GM12878 (cell line): Measurements from ENCODE around the gene TSC22D4. TPM values are rescaled to one million over a fixed set of nuclear protein-coding genes. Genes with fewer than 3 reads are reported as not detected.
"Not testable (repeated sequence)": the region's sequence is repeated elsewhere in the genome, so short reads cannot be mapped to it uniquely, and the experiment has no call there.

Experiments
- ATAC-seq: fragments of 200-7000 bp; cut with Tn5 transposase; 3 replicates; pipeline ENCODE4 v1.9.1; 2020; ENCODE audit warnings: mild to moderate bottlenecking, moderate library complexity
- BruUV-seq: library from RNA; stranded (reverse); fragments of 400-500 nt; replicated peaks from 2 replicates; lab custom pipeline; 2021; lab: Mats Ljungman, UMichigan
- CTCF ChIA-PET: fragments of 300-600 bp; sonication (Branson Sonifier 250); formaldehyde crosslinking; extraction: SDS; loops from one replicate; lab custom pipeline; 2021; ENCODE audit warnings: inconsistent platforms; lab: Yijun Ruan, JAX
- POLR2A ChIA-PET: fragments of 350-600 bp; formaldehyde crosslinking; extraction: SDS; loops from one replicate; lab custom pipeline; 2021; ENCODE audit warnings: inconsistent platforms; lab: Charles Lee
- RAD21 ChIA-PET: fragments of 300-600 bp; sonication (Branson Sonifier 250); formaldehyde crosslinking; loops from one replicate; lab custom pipeline; 2023; ENCODE audit warnings: antibody characterized with exemption; ENCODE audit not compliant: unreplicated experiment; lab: Charles Lee
- SMC1A ChIA-PET: fragments of 300-600 bp; sonication (Branson Sonifier 250); formaldehyde crosslinking; loops from one replicate; lab custom pipeline; 2023; ENCODE audit not compliant: unreplicated experiment, uncharacterized antibody; lab: Charles Lee
- DNase-seq: peaks from one replicate; pipeline ENCODE4 v3.0.0-alpha.2; 2011; ENCODE audit warnings: low read depth, low spot score
- FAIRE-seq: peaks from 3 replicates; lab custom pipeline; 2011; peaks lifted over from hg19 to GRCh38; lab: Jason Lieb, UNC
- H2AFZ ChIP-seq: 2 replicates; pipeline ENCODE4 v1.6.0; 2011; ENCODE audit warnings: low read depth, low read length, control low read depth; ENCODE audit not compliant: control insufficient read depth
- H3K27ac ChIP-seq: 2 replicates; pipeline ENCODE4 v1.5.1; 2011; ENCODE audit warnings: control low read depth; ENCODE audit not compliant: control insufficient read depth, insufficient read depth
- H3K27me3 ChIP-seq, 2 experiments: replicated peaks in 1 of 2; 2 replicates each; pipeline versions ENCODE4 v1.6.0 to v1.6.1; 2011; ENCODE audit warnings: low read length in 1 of 2; ENCODE audit not compliant: control insufficient read depth in 2 of 2, insufficient read depth in 2 of 2
- H3K36me3 ChIP-seq, 2 experiments: 2 replicates each; pipeline ENCODE4 v1.5.1; 2011; ENCODE audit warnings: low read length in 1 of 2; ENCODE audit not compliant: control insufficient read depth in 2 of 2, insufficient read depth in 2 of 2
- H3K4me1 ChIP-seq: 2 replicates; pipeline ENCODE4 v1.6.1; 2011; ENCODE audit warnings: mild to moderate bottlenecking, low read length, moderate library complexity, mixed read lengths; ENCODE audit not compliant: control insufficient read depth, insufficient read depth
- H3K4me2 ChIP-seq: 2 replicates; pipeline ENCODE4 v1.6.0; 2011; ENCODE audit warnings: control low read depth; ENCODE audit not compliant: control insufficient read depth, insufficient read depth
- H3K4me3 ChIP-seq: fragments of 200-600 bp; sonication (generic); 2 replicates; pipeline ENCODE4 v1.5.1; 2016
- H3K79me2 ChIP-seq: 2 replicates; pipeline ENCODE4 v1.6.0; 2011; ENCODE audit warnings: low read length; ENCODE audit not compliant: control insufficient read depth, insufficient read depth
- H3K9ac ChIP-seq: 2 replicates; pipeline ENCODE4 v1.8.0; 2011; ENCODE audit warnings: low read length, control low read depth, mixed read lengths; ENCODE audit not compliant: control insufficient read depth, insufficient read depth
- H3K9me3 ChIP-seq: replicated peaks from 3 replicates; pipeline ENCODE4 v1.5.1; 2011; ENCODE audit warnings: mild to moderate bottlenecking, low read length; ENCODE audit not compliant: control insufficient read depth, insufficient read depth
- H4K20me1 ChIP-seq: 2 replicates; pipeline ENCODE4 v1.6.0; 2011; ENCODE audit not compliant: control insufficient read depth, insufficient read depth
- KLF5 ChIP-seq: fragments of 450-650 bp; IDR thresholded peaks from 2 replicates; pipeline ENCODE4 v1.6.1; 2014; ENCODE audit warnings: mild to moderate bottlenecking; ENCODE audit not compliant: partially characterized antibody
- WGBS: methylation state at CpG from one replicate; pipeline ENCODE4 v1.1.6; 2016; ENCODE audit warnings: low lambda C conversion rate; ENCODE audit not compliant: insufficient replicate concordance, insufficient coverage; ENCODE audit errors: missing lambda C conversion rate; 5-methylcytosine and 5-hydroxymethylcytosine counted together
- in situ Hi-C: fragments of 300-500 bp; cut with MboI; formaldehyde crosslinking; loops from 9 replicates; pipeline ENCODE4 v1.14.3; 2018; ENCODE audit warnings: mixed read lengths
- intact Hi-C: fragments of 100-400 bp; cut with micrococcal nuclease; formaldehyde crosslinking; loops from one replicate; pipeline ENCODE4 v1.14.2; 2022; ENCODE audit not compliant: unreplicated experiment
- polyA plus RNA-seq, 11 experiments: library from polyadenylated mRNA; depleted of rRNA in 4 of 11; unstranded in 6 of 11; stranded (reverse) in 5 of 11; fragments of >200 nt; fragmentation: Nextera tagmentation in 4 of 11; fragmentation: Illumina TruSeq in 1 of 11; extraction: Ambion mirVana in 4 of 11; extraction: Trizol in 1 of 11; gene quantifications; 1 replicate in 1 of 11; 2 replicates in 10 of 11; pipeline versions ENCODE4 v1.2.1 to v1.2.3, GENCODE V29; 2011 to 2016; ENCODE audit warnings: inconsistent platforms in 2 of 11, missing spikeins in 2 of 11, low read depth in 1 of 11
- total RNA-seq, 4 experiments: library from RNA; depleted of rRNA in 3 of 4; stranded (reverse); fragments of >200 nt in 3 of 4; fragmentation: Illumina TruSeq in 1 of 4; extraction: Trizol in 1 of 4; gene quantifications; 2 replicates each; pipeline versions ENCODE4 v1.2.1 to v1.2.3, GENCODE V29; 2013 to 2021

The TSC22D4 gene
- total and polyA plus RNA-seq, 10 of the 15 experiments (the other 5 are each of a cell fraction or from before 2014, with no cell fraction given), result 0.50 to 65.7 (median 24.4) TPM

- H3K79me2 ChIP-seq, H3K9ac ChIP-seq, H3K4me3 ChIP-seq, H3K27me3 ChIP-seq, H3K36me3 ChIP-seq, H4K20me1 ChIP-seq, FAIRE-seq, BruUV-seq, H3K4me2 ChIP-seq, RAD21 ChIA-PET, H3K9me3 ChIP-seq, ATAC-seq, H3K27ac ChIP-seq, intact Hi-C loops, H2AFZ ChIP-seq, H3K4me1 ChIP-seq, DNase-seq: not testable (repeated sequence)
- POLR2A ChIA-PET, result interaction anchor here (1.0 to 1.8 kb wide), 4 partner anchors 9 to 31 kb away, joined by 3 to 7 read pairs (median 4); no protein-coding TSS in a partner anchor
- SMC1A ChIA-PET, result interaction anchor here (0.7 to 1.6 kb wide), 3 partner anchors 47 to 105 kb away, joined by 3 to 5 read pairs (median 4); no protein-coding TSS in a partner anchor
- CTCF ChIA-PET, result interaction anchor here (0.6 to 2.7 kb wide), 5 partner anchors 11 to 106 kb away, joined by 3 to 13 read pairs (median 3); no protein-coding TSS in a partner anchor
- 84% methylated on average over 8 of the region's 8 CpGs for WGBS
- in situ Hi-C loops, result loop anchor here (25.0 kb wide), 1 partner anchor 233 kb away; the partner anchor contains the start of gene GIGYF1
Observed at GRCh38 chr7:100453854-100454253, 25.2 kb downstream of the TSC22D4 start.

GRCh38 chr7:100452513-100452912 is 26.5 kb downstream of the TSC22D4 start:
- Histone ChIP-seq H4K20me1 (no peaks in the 10 kb centered on the region), H3K4me3 (no peak overlapping the region), H3K36me3 (no peaks in the 10 kb centered on the region), H3K27me3 (no peaks in the 10 kb centered on the region), H3K27ac (no peak overlapping the region), H3K4me1 (peaks cover 3% of the 10 kb centered on the region; the same call in 1 of the 2 replicates), H3K9me3 (no peaks in the 10 kb centered on the region), H3K4me2 (no peak overlapping the region), H2AFZ (no peak overlapping the region), H3K79me2 (no peaks in the 10 kb centered on the region), H3K9ac (no peak overlapping the region)
- intact Hi-C loops, result no loop called here
- WGBS, result 84% methylated on average over 3 of the region's 3 CpGs
- FAIRE-seq (no peak), ATAC-seq (no peak), DNase-seq (no peak)
- ChIA-PET CTCF (interaction anchor here (0.9 to 2.3 kb wide), 2 partner anchors 17 to 73 kb away, joined by 3 to 5 read pairs; no protein-coding TSS in a partner anchor), RAD21 (interaction anchor here (1.4 kb wide), 1 partner anchor 78 kb away, joined by 3 read pairs; no protein-coding TSS in a partner anchor), POLR2A (interaction anchor here (0.6 kb wide), 2 partner anchors 15 to 251 kb away, joined by 3 read pairs; no protein-coding TSS in a partner anchor), SMC1A (interaction anchor here (0.5 to 1.6 kb wide), 3 partner anchors 15 to 45 kb away, joined by 3 to 5 read pairs (median 5); no protein-coding TSS in a partner anchor)
- no peak for TF ChIP-seq KLF5
- BruUV-seq, result no TSS peak
- in situ Hi-C loops, result loop anchor here (25.0 kb wide), 1 partner anchor 235 kb away; the partner anchor contains the start of gene GIGYF1
